GM12891 (cell line): Measurements from ENCODE around the gene CNTNAP5.

Source experiments
- POLR2AphosphoS5 ChIP-seq: IDR thresholded peaks from 2 replicates; pipeline ENCODE4 v1.6.1; 2011; ENCODE audit warnings: low read depth, low read length, control low read depth
- TAF1 ChIP-seq: IDR thresholded peaks from 2 replicates; pipeline ENCODE4 v1.6.1; 2011; ENCODE audit warnings: low read depth, low read length, control low read depth

DNA sequence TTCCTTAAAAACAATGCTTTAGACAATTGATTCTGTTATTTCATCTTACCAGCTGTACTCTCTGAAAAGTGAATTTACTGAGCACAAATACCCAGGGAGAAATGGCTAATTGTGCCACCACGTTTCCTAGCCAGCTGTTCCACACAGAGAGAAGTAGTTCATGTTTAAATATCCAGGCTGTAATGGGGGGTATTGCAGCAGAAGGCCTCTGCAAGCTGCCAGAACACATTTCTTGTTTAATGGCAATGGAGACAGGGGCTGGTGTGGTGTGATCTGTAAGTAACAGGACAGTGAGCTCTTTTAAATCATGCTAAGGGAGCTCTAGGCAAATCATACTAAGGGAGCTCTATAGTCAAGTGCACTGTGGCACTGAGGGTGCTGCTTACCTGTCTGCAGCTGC lies 809.2 kb downstream of the CNTNAP5 start:
- no peak for TF ChIP-seq TAF1
- TF ChIP-seq POLR2AphosphoS5, result no peak
